GM10266 (cell line): ENCODE data around the gene PFKP.
"Not testable (repeated sequence)": the region's sequence is repeated elsewhere in the genome, so short reads cannot be mapped to it uniquely, and the experiment has no call there.

Source experiments
- DNase-seq: peaks from one replicate; pipeline ENCODE4 v3.0.0; 2012; ENCODE audit errors: extremely low spot score
- TF ChIP-seq, protein P1 (sequence below): IDR thresholded peaks from 2 replicates; pipeline ENCODE4 v1.5.1; 2012; ENCODE audit warnings: mild to moderate bottlenecking, low read depth; ENCODE audit not compliant: control insufficient read depth, insufficient read depth; ENCODE audit errors: missing control alignments

Gene PFKP

DNA sequence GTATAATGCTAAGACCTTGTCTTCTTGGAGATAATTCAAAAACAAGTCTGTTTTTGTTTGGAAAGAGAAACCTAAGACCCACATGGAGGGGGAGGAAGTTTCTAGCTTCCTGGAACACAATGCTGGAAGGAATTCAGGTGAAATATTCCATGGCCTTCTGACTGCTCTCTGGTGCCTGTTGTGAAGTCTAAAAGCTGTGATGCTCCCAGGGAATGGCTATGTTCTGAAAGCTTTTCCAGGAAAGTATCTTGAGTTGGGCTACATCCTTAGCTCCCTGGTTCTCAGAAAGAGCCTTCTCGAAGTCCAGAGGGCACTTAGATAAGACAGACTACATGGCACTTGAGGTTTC, 12.5 kb upstream of the PFKP start:
- TF ChIP-seq, protein P1, sequence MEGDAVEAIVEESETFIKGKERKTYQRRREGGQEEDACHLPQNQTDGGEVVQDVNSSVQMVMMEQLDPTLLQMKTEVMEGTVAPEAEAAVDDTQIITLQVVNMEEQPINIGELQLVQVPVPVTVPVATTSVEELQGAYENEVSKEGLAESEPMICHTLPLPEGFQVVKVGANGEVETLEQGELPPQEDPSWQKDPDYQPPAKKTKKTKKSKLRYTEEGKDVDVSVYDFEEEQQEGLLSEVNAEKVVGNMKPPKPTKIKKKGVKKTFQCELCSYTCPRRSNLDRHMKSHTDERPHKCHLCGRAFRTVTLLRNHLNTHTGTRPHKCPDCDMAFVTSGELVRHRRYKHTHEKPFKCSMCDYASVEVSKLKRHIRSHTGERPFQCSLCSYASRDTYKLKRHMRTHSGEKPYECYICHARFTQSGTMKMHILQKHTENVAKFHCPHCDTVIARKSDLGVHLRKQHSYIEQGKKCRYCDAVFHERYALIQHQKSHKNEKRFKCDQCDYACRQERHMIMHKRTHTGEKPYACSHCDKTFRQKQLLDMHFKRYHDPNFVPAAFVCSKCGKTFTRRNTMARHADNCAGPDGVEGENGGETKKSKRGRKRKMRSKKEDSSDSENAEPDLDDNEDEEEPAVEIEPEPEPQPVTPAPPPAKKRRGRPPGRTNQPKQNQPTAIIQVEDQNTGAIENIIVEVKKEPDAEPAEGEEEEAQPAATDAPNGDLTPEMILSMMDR, result no peak

DNA sequence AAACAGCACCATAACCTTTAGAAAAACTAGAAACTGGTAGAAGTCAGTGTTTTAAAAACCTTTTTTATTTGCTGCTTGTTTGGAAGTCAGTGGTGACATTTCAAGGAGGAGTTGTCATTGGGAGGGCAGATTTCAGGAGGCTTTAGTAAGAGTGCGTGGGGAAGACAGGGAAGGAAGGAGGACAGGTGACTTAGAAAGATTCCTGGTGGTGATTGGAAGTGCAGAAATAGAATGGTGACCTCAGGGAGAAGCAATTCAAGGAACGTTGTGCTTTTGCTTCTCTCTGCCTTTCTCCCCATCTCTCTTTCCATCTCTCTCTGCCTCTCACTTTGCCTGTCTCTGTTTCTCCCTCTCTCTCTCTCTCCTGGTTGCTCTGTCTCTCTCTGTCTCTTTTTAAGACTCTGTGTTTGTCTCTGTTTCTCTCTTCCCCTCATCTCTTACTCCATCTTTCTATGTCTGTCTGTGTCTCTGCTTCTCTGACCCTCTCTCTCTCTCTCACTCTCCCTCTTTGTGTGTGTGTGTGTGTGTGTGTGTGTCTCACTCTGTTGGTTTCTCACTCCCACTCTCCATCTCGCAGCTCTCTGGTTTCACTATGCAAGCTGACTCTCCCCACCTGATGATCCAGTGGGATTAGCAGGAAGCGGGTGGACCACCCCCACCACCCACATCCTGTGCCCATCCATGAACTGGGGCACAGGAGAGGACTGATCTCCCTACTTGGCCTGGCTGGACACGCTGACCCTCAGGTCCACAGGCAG, 10.9 kb upstream of the PFKP start:
- no peak for DNase-seq
- TF ChIP-seq, protein P1, result no peak

More for the DNA sequence above, 12.5 kb upstream of the PFKP start:
- no peak for DNase-seq

DNA sequence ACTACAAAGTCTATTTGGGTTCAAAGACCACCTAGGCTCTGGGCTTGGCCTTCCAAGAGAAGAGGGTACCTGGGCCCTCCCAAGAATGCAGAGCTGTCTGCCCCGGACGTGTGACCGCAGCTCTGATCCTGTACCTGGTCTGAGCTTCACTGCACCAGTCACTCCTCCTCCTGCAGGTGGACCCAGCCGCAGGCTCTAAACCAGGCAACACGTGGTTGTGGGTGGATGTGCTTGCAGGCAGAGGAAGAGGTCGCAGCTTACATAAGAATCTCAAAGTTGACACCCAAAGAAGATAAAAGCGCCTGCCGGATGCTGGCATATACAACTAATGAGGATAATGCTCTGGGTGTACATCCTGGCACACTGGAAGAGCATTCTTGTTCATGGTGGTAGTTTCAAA, 9.4 kb upstream of the PFKP start:
- TF ChIP-seq, protein P1, result no peak
- DNase-seq, result no peak

DNA sequence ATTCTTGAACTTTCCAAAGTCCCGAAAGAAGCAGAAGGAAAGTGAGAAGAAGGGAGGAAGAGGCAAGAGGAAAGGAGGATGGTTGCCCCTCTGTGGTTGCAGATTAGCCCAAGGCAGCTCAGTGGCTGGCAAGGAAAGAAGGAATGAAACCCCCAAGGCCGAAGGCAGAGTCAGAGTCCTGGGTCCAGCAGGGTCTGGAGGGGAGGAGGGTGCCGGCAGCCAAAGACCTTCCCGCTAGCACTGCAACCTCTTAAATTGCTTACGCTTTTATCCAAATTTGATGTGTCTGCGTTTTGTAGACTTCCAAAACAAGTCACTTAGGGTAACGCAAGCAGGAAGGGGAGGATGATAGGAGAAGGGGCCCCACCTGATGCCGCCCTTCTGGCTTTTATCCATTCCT, 7.4 kb upstream of the PFKP start:
- DNase-seq, result no peak
- TF ChIP-seq, protein P1, result no peak

DNA sequence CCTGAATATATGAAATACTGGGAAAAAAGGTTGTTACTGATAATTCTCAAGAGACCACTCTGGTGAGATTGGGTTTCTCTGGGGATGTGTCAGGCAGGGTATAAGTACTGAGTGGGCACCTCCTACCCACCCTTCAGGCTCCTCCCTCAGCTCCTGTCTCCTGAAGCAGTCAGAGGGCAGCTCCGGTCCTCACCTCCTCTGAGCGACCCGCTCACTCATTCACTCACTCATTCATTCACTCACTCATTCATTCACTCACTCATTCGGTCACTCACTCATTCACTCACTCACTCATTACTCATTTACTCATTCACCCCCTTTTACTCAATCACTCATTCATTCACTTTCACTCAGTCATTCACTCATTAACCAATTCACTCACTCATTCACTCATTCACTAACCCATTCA, 6.9 kb upstream of the PFKP start:
- no peak for DNase-seq
- TF ChIP-seq, protein P1, result no peak

DNA sequence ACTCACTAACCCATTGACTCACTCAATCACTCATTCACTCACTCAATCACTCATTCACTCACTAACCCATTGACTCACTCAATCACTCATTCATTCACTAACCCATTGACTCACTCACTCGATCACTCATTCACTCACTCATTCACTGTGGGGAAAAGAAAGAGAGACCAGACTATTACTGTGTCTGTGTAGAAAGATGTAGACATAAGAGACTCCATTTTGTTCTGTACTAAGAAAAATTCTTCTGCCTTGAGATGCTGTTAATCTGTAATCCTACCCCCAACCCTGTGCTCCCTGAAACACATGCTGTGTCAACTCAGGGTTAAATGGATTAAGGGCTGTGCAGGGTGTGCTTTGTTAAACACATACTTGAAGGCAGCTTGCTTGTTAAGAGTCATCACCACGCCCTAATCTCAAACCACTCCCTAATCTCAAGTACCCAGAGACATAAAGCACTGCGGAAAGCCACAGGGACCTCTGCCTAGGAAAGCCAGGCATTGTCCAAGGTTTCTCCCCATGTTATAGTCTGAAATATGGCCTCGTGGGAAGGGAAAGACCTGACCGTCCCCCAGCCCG, 5.9 kb upstream of the PFKP start:
- DNase-seq, result not testable (repeated sequence)

DNA sequence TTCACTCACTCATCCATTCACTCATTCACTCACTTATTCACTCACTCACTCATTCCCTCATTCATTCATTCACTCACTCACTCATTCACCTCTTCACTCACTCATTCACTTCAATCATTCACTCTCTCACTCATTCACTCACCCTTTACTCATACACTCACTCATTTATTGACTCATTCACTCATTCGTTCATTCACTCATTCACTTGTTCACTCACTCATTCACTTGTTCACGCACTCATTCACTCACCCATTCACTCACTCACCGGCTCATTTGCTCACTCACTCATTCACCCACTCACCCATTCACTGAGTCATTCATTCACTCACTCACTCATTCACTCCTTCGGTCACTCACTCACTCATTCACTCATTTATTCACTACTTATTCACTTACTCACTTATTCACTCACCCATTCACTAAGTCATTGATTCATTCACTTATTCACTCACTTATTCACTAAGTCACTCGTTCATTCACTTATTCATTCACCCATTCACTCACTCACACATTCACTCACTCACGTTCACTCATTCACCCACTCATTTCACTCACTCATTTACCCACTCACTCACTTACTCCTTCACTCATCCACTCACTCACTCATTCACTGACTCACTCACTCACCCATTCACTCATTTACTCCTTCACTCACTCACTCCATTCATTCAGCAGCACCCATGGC, 4.7 kb upstream of the PFKP start:
- DNase-seq, result no peak
- TF ChIP-seq, protein P1, result no peak
